Activated naive CD4-positive, alpha-beta T cell treated with anti-CD3 and anti-CD28 coated beads, Interleukin-2, amount 50 U/mL, for 16 hours (primary cell): Measurements from ENCODE around the gene CCDC186.
"Not testable (repeated sequence)": the region's sequence is repeated elsewhere in the genome, so short reads cannot be mapped to it uniquely, and the experiment has no call there.

Experiments
- DNase-seq: peaks from one replicate; pipeline ENCODE4 v3.0.0-alpha.2; 2020

The CCDC186 gene

DNA sequence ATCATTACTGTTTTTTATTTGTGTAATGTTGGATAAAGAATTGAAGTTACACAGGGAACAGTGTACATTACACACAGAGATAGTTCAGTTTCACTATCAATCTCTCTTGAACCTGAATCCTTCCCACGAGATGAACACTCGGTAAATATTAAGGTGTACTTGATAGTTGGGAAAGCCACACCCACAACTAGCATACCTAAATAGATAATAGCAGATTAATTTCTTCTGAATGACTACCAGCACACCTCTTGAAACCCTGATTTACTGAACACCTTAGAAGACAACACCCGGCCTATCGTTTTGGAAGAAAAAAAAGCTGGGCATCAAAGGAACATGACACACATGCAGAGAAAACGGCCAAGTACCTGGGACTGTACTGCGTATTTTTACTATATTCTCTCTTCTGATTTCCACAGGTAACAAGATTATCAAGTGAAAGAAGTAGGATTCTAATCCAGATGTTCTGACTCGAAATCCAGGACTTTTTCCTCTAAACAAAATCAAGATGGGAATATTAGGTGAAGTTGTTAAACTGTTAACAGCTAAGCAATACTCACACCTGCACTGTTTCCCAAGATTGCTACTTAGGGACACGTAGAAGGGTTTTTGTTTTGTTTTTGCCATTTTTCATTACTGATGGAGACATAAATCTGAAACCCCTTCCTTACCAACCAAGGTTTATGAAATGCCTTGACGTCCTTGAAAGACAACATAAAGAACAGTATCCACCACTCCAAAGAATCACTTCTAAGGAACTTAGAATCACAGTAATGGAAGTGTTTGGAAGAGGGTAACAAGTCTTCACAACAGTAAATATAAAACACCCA, 1.0 kb downstream of the CCDC186 start:
- no peak for DNase-seq

DNA sequence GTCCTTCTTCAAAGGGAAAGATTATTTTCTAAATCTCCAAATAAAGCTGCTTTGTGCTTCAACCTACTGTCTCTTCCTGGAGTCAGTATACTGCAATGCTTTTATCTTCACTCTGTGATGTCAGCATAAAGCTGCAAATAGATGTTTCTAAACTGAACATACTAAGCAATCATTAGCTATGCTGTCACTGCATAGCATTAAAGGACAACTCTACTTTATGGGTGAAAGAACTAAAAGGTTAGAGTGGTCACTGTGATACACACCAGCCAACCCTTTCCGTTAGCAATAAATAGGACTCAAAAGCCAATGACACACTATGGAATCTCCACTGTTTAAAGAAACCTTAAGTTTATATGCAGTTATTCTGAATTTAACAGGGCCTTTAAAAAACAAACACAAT, 1.8 kb downstream of the CCDC186 start:
- DNase-seq = no peak

DNA sequence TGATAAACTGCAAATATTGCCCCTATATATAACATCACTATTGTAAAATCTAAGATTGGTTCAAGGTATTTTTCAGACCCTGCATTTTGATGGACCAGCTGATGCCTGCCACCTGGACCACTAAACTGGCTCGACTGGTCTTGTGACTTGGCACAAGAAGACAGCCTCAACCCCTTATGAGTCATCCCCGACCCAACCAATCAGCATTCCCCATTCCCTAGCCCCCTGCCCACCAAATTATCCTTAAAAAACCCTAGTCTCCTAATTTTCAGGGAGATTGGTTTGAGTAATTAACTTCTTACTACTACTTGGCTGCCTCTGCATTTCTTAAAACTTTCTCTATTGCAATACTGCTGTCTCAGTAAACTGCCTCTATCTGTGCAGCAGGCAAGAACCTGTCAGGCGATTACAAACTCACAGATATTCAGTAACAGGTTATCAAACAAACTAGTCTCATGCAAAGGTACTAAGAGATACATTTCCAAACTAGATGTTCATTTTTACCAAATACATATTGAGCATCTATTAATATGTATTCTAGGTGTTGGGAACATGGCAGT, 5.5 kb downstream of the CCDC186 start:
- DNase-seq = no peak

DNA sequence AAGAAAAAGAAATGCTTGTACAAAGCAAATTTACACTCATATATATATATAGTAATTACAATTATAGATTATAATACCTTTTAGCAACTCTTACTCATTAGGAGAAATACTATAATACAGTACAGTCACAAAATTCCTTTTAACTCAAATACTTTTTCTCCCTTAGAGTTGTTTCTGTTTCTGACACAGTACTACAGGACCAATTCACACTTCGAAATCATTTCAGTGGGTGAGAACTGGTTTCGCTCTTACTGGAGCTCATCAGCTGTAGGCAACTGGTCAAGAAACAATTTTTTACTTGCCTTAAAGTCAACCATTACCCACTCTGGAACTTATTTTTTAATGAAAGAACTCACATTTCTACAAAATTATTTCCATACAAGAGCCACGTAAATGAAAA, 6.0 kb downstream of the CCDC186 start:
- no peak for DNase-seq

DNA sequence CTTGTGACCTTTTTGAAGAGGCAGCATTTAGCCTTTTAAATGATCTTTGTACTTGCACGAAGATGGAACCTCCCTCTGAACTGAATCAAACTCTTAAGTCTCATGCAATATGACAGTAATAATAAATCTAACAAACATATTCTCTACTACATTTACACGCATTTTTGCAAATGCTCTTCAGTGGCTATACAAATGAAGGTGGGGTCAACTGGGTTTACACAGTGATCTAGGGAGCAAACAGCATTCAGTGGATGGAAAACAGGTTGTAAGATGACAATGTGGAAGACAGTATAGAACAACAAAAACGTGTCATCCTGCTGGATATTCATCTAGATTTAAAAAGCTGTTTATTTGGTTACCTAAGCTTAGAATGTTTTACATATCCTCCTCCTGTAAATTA, 7.5 kb downstream of the CCDC186 start:
- no peak for DNase-seq

DNA sequence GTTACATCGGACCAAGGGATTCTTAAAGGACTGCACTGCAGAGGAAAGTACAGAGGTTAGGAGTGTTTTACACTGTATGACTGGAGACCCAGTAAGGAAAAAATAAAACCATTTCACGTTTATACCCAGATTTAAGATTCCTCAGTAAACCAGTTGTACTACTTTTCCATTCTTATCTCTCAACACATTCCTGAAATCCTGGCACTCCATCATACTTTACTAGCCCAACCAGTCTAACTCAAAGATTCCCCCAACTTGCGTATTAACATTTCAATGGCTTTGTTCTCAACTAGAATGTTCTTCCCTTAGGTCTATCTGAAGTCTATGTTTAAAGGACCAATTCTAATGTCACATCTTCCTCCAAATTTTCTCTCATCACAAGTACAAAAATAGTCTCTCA, 8.0 kb downstream of the CCDC186 start:
- DNase-seq = no peak

DNA sequence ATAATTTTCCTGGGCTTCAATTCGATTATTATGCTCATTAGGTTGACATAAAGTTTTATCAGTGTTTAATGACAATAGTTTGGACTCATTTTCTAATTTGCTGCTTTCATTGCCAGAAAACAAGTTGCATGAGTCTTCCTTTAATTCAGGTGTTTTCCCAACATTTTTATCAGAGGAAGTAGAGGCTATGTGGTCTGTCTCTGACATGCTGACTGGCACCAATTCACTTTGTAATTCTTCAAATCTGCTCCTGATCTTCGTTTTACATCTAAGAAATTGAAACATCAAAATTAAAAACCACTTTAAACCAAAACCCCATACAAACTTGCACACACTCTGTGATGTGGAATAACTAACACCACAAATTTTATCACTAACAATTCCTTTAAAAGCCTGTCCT, 10.9 kb downstream of the CCDC186 start:
- no peak for DNase-seq

DNA sequence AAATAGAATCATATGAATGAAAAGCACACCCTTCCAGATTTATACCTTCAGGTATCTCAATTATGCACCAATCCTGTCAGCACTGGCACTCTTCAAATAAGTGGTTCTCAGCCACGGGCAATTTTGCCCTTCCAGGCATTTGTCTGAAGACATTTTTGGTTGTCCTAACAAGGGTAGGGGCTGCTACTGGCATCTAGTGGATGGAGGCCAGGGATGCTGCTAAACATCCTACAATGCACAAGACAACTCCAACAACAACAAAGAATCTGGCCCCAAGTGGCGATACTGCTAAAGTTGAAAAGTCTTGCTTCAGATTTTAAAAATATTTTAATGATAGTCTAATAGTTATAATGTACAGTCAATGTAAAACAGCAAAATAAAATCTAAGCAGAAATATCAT, 16.1 kb downstream of the CCDC186 start:
- DNase-seq = no peak

DNA sequence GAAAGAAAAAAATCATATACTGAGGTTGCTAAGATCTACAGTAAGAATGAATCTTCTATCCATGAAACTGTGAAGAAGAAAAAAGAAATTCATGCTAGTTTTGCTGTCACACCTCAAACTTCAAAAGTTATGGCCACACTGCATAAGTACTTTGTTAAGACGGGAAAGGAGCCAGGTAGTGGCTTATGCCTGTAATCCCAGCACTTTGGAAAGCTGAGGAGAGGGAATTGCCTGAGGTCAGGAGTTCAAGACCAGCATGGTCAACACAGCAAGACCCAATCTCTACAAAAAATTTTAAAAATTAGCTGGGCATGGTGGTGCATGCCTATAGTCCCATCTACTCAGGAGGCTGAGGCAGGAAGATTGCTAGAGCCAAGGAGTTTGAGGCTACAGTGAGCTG, 22.1 kb downstream of the CCDC186 start:
- DNase-seq = no peak

DNA sequence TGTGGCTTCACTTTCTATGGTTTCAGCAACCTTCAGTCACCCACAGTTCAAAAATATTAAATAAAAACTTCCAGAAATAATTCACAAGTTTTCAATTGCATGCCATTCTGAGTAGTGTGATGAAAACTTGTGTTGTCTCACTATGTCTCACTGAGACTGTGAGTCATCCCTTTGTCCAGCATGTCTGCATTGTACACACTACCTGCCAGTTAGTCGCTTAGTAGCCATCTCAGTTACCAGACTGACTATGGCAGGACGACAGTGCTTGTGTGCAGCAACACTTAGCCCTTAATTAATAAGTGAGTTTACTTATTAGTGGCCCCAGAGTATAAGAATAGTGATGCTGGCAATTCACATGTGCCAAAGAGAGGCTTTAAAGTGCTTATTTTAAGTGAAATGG, 22.5 kb downstream of the CCDC186 start:
- no peak for DNase-seq

DNA sequence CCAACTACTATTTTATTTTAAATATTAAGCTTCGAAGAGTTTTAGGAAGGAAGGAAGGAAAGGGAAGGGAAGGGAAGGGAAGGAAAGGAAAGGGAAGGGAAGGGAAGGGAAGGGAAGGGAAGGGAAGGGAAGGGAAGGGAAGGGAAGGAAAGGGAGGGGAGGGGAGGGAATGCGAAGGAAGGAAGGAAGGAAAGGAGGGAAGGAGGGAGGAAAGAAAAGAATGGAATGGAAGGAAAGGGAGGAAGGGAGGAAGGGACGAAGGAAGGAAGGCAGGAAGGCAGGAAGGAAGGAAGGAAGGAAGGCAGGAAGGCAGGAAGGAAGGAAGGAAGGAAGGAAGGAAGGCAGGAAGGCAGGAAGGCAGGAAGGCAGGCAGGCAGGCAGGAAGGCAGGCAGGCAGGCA, 24.5 kb downstream of the CCDC186 start:
- DNase-seq = not testable (repeated sequence)

DNA sequence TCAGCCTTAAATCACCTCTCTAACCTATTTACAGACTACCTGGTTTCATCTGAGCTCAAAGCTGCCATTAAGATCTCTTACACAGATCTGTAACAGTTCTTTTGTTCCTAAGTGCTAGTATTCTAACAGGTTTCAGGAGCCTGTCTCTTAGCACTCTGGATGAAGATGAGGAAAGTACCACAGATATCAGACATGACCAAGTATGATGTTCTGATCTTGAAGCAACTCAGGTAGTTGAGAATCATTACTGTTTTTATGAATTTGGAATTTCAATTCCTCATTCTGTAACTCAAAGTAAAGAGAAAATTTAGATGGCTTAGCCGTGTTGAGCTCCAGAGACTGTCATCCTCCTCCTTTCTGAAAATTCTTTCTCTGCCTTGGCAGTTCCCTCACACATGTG, 30.8 kb downstream of the CCDC186 start:
- DNase-seq = no peak

DNA sequence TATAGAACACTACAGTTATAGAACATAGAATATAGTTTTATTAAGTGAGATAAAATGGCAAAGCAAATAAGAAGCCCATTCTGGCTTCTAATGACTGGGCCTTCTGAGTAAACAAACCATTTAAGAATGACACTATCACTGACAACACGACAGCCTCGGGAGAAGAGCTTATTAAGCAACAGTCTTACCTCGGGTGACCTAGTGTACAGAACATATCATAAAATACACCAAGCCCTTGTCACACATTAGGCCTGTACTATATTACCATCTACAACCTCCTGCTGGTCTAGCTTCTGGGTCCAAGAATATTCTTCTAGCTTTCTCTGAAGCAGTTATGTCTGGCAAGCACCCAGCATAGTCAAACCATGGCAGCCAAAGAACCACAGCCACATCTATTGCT, 32.0 kb downstream of the CCDC186 start:
- DNase-seq = no peak

DNA sequence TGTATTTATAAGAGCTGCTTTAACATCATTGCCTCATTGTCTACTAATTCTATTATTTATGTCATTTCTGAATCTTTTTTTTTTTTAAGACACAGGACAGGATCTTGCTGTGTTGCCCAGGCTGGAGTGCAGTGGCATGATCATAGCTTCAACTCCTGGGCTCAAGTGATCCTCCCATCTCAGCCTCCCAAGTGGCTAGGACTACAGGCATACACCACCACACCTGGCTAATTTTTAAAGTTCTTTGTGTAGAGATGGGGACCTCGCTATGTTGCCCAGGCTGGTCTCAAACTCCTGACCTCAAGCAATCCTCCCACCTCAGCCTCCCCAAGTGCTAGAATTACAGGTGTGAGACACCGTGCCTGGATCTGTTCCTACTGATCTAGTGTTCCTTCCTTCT, 33.2 kb downstream of the CCDC186 start:
- not testable (repeated sequence) for DNase-seq

DNA sequence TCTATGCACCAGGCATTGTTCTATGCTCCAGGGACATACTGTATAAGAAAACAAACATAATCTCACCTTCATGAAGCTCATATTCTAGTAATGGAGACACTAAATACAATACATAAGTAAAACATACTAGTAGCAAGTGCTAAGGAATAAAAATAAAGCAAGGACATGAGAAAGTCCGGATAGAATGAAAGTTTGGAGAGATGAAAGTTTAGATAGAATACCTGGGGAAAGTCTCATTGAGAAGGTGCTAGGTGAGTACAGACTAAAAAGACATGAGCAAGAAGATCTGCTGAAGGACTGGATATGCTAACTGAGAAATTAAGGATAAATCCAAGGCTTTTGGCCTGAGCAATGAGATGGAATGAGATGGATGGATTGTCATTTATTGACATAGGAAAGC, 34.0 kb downstream of the CCDC186 start:
- no peak for DNase-seq

DNA sequence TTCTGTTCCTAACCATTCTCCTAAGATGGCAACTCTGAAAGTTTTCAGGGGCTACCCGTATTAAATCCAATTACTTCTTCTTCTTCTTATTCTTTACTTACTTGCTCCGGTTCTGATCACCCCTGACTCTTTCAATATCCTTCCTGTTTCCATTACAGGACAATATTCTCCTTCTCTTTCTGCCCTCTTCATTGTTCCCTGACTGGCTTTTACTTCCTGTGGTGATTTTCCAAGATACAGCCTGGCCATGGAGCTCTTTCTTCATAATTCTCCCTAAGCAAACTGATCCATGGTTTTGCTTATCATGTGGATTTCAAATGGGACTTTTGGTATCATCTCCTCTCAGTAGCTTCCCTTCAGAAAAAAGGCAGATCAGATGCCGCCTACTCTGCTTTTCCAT, 35.4 kb downstream of the CCDC186 start:
- DNase-seq = no peak

DNA sequence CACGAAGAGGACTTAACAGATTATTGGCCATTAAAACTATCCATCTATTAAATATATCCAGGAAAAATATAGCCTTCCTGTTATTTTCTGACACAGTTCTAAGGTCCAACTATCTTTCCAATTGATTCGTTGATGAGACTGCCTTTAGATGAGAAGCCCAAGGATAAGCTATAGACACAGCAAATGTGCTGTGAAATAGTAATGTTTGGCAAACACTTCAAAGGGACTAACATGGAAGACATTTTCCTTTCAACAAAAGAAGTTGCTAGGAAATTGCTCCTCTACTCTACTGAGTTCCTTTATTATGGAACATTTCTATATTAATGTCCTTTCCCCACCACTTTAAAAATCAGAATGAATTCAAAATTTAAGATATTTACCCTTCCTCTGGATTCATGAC, 38.5 kb downstream of the CCDC186 start:
- no peak for DNase-seq

DNA sequence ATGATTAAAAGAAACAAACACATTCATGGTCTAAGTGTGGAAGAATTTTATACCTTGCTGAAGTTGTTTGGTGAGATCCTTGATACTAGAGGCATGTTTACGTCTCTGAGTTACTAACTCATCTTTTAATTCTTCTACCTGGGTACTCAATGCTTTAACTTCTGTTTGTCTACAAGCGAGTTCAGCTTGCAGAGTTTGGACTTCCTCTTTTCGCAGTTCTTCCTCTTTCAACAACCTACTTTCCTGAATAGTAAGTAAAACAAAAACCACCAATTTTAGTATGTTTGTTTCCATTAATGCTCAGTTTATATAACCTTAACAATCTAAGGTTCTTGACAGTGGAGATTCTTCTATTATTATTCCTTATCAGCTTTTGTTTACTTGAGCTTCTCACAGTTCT, 42.9 kb downstream of the CCDC186 start:
- DNase-seq = no peak

DNA sequence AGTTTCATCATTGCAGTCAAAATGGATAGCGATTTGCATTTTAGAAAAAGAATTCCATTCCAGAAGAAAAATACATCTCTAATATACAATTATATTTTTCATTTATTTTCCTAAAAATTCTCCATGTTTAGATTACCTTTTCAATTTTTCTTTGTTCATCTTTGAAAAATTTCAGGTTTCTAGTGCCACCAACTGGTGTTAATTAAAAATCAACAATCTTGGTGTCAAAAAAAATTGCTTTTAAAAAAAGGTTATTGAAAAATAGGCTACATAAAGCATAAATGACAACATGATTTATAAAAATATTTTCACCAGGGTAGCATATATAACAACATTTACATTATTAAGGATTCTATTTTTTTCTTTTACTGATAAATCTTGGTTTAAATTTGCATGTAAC, 53.0 kb downstream of the CCDC186 start:
- DNase-seq = no peak

DNA sequence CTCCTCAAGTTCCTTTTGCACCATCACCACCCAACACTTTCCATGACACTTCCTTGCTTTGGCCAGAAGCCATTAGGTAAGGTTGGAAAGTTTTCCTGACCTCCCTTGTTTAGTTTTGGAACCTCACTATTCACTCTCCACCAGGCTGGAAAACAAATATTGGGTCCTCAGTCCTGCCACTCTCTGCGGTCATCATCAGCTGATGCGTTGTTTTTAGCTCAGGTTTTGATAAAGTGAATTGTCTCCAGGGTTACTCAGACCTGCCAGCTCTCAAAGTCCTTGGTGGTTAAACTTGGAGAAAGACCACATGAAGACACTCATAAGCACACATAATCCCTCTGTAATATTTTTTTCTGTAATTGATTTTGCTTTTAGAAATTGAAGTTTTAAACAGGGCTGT, 55.5 kb downstream of the CCDC186 start:
- DNase-seq = no peak

DNA sequence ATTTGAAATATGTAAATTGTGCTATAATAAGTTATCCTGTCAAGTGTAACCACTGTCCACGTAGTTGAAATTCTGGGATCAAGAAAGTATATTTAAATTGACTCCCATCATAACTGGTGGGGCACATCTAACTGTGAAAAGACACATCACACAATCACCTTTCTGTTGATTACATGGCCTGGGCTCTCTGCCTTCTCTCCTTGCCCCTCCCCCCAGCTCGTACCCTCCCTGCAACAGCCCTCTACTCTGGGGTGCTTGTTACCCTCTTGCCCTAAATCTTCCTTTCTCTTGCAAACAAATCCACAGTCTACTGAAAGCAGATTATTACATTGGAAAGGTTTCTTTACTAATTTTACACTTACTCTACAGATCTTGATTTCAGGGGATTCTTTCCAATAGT, 56.3 kb downstream of the CCDC186 start:
- no peak for DNase-seq

DNA sequence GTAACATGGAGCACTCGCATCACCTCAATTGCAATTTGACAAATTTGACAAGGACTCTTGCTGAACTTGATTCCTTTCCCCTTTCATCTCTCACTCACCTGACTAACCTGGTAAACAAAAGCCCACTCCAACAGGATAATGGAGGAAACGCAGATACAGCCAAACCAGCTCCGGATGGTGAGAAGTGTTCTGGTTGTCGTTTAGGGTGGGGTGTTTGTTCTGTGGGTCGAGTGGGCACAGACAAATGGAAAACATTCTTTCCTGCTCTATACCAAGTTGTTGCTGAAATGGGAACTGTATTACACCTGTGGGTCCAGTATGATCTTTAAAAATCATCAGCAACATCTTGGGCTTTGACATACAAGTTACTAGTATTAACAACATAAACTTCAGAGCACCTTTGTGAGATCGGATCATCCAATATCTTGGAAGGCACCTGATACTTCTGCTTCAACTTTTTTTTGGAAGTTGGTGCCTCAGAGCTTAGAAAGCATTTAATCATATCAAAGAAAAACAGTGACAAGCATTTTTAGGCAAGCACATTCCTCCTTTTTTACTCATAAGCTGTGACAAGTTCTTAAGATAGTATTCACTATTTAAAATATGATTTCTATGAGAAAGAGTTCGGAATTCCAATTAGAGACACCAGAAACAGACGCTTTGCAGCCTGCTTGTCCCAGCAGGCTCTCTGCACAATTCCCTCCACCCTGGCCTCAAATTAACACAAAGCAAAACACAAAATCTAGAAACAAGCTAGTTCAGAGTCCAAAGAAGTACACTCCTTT, 58.1 kb downstream of the CCDC186 start:
- no peak for DNase-seq

DNA sequence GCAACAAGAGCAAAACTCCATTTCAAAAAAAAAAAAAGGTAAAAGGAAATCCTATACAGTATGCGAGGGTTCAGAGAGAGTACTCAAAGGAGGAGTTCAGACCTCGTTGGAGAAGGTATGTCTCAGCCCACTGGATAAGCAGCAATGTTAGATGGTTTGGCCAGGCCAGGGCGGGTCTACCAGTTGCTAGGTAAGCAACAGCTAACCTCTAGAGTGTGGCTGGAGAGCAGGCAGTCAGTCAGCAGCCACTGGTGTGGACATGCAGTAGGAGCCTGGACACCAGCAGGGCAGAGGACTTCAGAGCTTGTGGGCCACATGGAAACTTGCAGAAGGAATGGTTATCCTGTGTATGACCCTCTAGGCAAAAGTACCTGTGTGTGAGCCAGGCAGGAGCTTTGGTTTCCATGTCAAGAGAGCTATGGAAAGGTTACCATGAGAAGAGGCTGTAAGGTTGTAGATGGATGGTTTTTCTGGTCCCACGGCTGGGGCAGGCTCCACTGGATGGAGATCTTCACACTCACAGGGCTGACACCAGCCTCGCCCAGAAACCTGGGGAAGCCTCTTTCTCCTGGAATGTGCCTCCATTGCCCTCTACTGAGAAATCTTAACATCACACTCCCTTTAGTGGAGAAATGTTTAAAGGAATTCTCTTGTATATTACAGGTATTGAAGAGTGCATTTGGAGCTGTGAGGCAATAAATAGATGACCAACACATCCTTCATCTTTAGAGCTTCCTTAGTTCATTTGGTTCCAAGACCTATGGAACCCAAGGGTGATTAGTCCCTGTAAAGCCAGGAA, 63.6 kb downstream of the CCDC186 start:
- DNase-seq = no peak
